GM12874 (cell line): Measurements from ENCODE around the gene PLB1.

Source experiments
- TF ChIP-seq, protein P1 (sequence below): IDR thresholded peaks from 2 replicates; pipeline ENCODE4 v1.5.1; 2011; ENCODE audit warnings: low read depth, mild to moderate bottlenecking, control low read depth, low read length, moderate library complexity; ENCODE audit not compliant: insufficient read depth

PLB1 gene

DNA sequence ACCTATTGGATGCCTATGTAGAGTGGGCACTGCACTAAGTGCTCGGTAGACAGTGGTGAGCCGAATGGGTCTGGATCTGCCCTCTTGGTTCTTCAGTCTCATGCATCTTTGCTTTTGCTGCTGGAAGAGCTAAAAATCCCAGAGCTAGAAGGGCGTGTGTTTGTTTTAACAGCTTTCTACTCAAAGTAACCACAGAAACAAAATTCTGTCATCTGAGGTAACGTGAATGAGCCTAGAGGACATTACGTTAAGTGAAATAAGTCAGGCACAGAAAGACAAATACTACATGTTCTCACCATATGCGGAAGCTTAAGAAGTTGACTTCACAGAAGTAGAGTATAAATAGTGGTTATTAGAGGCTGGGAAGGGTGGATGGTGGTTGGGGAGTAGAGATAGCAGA is 119.8 kb downstream of the PLB1 start:
- TF ChIP-seq, protein P1, sequence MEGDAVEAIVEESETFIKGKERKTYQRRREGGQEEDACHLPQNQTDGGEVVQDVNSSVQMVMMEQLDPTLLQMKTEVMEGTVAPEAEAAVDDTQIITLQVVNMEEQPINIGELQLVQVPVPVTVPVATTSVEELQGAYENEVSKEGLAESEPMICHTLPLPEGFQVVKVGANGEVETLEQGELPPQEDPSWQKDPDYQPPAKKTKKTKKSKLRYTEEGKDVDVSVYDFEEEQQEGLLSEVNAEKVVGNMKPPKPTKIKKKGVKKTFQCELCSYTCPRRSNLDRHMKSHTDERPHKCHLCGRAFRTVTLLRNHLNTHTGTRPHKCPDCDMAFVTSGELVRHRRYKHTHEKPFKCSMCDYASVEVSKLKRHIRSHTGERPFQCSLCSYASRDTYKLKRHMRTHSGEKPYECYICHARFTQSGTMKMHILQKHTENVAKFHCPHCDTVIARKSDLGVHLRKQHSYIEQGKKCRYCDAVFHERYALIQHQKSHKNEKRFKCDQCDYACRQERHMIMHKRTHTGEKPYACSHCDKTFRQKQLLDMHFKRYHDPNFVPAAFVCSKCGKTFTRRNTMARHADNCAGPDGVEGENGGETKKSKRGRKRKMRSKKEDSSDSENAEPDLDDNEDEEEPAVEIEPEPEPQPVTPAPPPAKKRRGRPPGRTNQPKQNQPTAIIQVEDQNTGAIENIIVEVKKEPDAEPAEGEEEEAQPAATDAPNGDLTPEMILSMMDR: no peak

DNA sequence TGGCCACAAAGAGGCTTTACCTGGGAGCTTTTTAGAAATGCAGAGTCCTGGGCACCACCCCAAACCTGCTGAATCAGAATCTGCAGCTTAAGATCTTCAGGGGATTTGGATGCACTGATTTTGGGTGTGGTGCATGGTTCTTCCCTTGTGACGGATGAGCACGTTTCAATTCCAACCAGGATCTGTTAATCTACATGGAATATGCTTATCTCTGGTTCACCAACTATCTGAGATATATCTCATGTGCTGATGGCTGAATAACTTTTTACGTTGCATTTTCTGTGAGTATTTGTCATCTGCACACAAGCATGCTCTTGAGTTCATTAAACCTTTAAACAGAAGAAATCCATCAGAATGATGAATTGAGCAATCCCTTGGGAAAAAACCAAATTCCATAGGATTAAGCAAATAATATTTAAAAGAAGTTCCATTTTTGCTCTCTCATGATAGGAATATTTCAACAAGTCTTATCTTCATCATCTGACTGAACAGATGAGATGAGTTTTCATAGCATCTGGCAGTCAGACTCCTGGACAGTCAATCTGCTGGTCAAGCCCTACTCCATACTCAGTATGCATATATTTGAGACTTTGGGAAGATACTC is 120.6 kb downstream of the PLB1 start:
- TF ChIP-seq, protein P1: no peak

DNA sequence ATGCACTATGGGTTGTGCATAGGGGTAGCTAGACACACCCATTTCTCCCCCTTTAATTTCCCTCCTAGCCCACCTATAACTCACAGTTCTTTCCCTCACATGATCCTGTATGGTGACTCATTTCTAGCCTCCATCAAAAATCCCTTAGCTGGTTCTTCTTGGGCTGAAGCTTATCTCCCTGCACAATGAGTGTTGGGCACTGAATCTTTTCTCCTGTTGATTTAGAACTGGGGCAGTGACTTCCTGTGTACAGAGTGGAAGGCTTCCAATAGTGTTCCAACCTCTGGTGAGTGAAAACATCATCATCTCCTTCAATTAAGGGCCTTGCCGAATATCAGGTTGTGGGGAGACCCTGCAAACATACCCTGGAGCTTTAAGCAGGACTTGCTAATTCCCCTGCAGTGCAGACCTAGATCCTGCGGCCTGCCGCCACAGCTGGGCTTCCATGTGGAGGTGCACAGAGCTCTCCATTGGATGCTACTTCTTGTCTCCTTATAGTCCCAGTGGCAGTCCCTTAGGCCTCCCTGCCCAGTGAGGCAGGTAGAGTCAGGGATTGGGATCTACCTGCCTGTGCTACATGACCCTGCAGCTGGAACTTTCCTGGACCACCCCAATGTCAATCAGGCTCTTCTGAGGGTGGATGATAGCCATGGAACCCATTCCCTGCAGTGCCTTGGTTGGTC is 121.8 kb downstream of the PLB1 start:
- TF ChIP-seq, protein P1: no peak

DNA sequence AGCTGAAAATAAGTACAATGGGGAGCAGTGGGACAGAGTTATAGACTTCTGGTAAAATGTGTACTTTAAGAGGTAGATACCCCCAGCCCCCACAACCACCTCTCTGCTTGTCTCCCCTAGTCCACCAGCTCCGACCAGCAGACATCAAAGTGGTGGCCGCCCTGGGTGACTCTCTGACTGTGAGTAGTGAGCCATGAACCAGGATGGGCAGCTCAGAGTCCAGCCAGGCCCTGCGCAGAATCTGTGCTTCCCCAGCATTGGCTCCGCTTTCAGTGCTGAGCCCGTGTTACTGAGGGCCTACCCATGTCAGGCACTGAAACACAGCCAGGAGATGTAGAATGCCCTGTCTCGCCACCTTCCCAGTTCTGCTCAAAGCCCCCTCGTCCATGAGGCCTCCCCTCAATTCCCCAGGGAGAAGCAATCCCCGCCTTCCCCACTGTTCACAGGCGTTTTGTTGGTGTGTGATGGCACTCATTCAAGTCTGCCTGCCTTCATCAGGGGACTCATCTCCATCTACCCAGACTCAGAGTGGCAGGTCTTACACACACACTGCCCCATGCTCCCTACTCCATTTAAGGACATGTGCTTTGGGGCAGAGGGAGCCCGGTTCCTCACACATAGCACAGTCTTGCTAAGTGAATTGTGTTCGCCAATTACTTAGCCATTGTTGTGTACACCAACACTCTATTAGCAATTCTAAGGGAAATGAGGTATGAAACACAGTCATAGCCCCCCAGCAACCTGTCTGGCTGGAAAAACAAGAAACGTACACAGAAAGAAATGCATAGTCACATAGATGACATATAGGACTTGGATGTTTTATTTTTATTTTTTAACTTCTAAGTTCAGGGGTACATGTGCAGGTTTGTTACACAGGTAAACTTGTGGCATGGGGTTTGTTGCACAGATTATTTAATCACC is 122.6 kb downstream of the PLB1 start:
- TF ChIP-seq, protein P1: no peak

DNA sequence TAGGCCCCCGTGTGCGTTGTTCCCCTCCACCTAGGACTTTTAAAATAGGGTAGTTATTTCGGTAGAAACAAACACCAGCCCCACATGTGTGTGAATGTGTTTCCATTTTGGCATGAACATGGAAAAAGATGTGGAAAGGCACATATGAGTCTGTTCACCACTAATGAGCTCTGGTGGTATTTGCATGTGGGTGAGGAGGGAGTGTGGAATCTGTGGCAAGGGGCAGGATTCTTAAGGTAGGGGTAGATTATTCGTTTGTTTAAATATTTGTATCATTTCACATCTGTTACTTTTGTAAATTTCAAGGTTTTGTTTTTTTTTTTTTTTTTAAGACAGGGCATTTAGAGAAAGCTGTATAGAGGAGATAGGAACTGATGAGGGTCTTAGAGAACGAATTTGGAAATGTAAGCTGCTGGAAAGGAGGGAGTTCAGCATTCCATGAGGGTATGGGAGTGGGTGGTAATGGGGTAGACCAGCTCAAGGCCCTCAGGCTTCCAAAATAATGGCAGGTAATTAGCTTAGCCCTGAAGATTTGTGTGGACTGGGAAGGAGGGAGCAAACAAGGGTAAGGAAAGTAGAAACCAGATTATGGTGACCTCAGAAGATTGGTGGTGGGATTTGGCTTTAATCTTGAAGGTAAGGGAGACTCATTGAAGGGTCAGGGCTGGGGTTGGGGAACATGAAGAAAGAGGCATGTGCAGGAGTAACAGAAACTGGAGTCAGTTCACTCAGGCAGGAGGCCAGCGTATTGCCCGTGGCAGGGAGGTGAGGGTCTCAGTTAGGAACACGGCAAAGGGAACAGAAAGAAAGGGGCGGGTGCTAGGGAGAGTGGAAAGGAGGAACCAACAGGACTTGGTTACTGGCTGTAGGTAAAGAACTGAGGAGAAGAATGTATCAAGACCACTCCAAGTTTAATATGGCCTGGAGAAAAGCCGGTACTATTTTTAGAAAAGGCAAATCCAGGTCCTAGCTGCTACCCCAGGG is 123.6 kb downstream of the PLB1 start:
- TF ChIP-seq, protein P1: no peak

DNA sequence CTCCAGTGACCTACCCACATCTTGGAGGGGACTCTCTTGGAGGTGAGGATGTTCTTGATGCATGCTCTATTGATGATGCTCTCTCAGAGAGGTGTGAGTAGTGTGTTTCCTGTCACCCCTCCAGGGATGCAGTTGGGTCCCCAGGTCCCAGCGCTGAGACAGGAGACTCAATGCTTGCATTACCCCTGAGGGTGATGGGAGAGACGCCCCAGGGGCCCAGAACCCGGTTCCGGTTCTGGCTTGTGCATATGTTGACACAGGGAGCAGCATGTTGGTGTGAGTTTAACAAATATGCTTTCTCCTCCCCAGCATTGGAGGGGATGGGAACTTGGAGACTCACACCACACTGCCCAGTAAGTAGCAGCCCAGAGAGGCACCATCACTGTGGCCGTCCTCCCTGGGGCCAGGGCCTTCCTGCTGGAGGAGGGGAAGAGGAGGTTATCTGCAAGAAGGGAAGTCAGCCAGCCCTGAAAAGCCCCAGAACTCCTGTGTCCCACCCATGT is 124.5 kb downstream of the PLB1 start:
- TF ChIP-seq, protein P1: no peak

DNA sequence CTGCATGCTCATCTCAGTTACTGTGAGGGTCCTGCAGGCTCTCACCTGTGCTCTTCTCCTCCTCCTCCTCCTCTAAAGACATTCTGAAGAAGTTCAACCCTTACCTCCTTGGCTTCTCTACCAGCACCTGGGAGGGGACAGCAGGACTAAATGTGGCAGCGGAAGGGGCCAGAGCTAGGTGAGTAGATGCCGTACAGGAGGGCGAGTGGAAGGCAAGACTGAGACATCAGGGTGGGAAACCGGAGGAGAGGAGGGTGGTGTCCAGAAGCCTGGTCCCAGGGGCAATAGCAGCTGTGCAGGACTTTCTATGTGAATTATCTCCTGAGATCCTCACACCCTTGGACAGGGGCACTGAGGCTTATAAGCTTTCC is 124.9 kb downstream of the PLB1 start:
- TF ChIP-seq, protein P1: no peak
